Measurements from ENCODE around the gene CMIP. TPM values are rescaled to one million over a fixed set of nuclear protein-coding genes. Genes with fewer than 3 reads are reported as not detected.

Gene CMIP
- total RNA-seq, 2 donors from 2014 or later, result 28.5 to 57.5 TPM

GRCh38 chr16:81483064-81483969, 38.7 kb downstream of the CMIP start:
- Mint-ChIP-seq H3K27ac (no peak overlapping the region), H3K27me3 (no peaks in the 10 kb centered on the region), H3K9me3 (no peaks in the 10 kb centered on the region), H3K4me1 (peaks cover 21% of the 10 kb centered on the region), H3K36me3 (ENCODE audit: low read depth) (no peaks in the 10 kb centered on the region), H3K4me3 (no peak overlapping the region)
- no peak for ATAC-seq (replicated peaks)

GRCh38 chr16:81483970-81484595, 39.5 kb downstream of the CMIP start:
- ATAC-seq (replicated peaks), result no peak
- H3K27ac Mint-ChIP-seq, result no peak overlapping the region
- H3K4me3 Mint-ChIP-seq, result no peak overlapping the region
- no peaks in the 10 kb centered on the region for H3K9me3 Mint-ChIP-seq
- peaks cover 24% of the 10 kb centered on the region for H3K4me1 Mint-ChIP-seq
- H3K36me3 Mint-ChIP-seq (ENCODE audit: low read depth), result no peaks in the 10 kb centered on the region
- no peaks in the 10 kb centered on the region for H3K27me3 Mint-ChIP-seq

- ATAC-seq (replicated peaks), result no peak
- Mint-ChIP-seq H3K9me3 (no peaks in the 10 kb centered on the region), H3K4me1 (peaks cover 17% of the 10 kb centered on the region), H3K27ac (no peak overlapping the region), H3K4me3 (no peak overlapping the region), H3K36me3 (ENCODE audit: low read depth) (no peaks in the 10 kb centered on the region), H3K27me3 (no peaks in the 10 kb centered on the region)
These were observed 40.5 kb downstream of the CMIP start for GRCh38 chr16:81484908-81485624.

GRCh38 chr16:81485824-81486539, 41.4 kb downstream of the CMIP start:
- H3K27me3 Mint-ChIP-seq, result no peaks in the 10 kb centered on the region
- no peaks in the 10 kb centered on the region for H3K36me3 Mint-ChIP-seq (ENCODE audit: low read depth)
- no peak overlapping the region for H3K4me3 Mint-ChIP-seq
- ATAC-seq (replicated peaks), result no peak
- H3K4me1 Mint-ChIP-seq, result peaks cover 11% of the 10 kb centered on the region
- H3K27ac Mint-ChIP-seq, result no peak overlapping the region
- H3K9me3 Mint-ChIP-seq, result no peaks in the 10 kb centered on the region

GRCh38 chr16:81486540-81487061, 42.0 kb downstream of the CMIP start:
- Mint-ChIP-seq H3K36me3 (ENCODE audit: low read depth) (no peaks in the 10 kb centered on the region), H3K9me3 (no peaks in the 10 kb centered on the region), H3K27me3 (no peaks in the 10 kb centered on the region), H3K4me1 (peaks cover 5% of the 10 kb centered on the region), H3K27ac (no peak overlapping the region), H3K4me3 (no peak overlapping the region)
- ATAC-seq (replicated peaks), result no peak

GRCh38 chr16:81487301-81487720, 42.7 kb downstream of the CMIP start:
- H3K27ac Mint-ChIP-seq, result no peak overlapping the region
- peaks cover 5% of the 10 kb centered on the region for H3K4me1 Mint-ChIP-seq
- no peaks in the 10 kb centered on the region for H3K9me3 Mint-ChIP-seq
- peak; percentile 9 for ATAC-seq (replicated peaks)
- no peak overlapping the region for H3K4me3 Mint-ChIP-seq
- no peaks in the 10 kb centered on the region for H3K27me3 Mint-ChIP-seq
- no peaks in the 10 kb centered on the region for H3K36me3 Mint-ChIP-seq (ENCODE audit: low read depth)

GRCh38 chr16:81488687-81489411, 44.2 kb downstream of the CMIP start:
- H3K27ac Mint-ChIP-seq, result no peak overlapping the region
- ATAC-seq (replicated peaks), result no peak
- no peaks in the 10 kb centered on the region for H3K36me3 Mint-ChIP-seq (ENCODE audit: low read depth)
- H3K4me1 Mint-ChIP-seq, result peaks cover 11% of the 10 kb centered on the region
- no peak overlapping the region for H3K4me3 Mint-ChIP-seq
- no peaks in the 10 kb centered on the region for H3K9me3 Mint-ChIP-seq
- H3K27me3 Mint-ChIP-seq, result no peaks in the 10 kb centered on the region

- no peaks in the 10 kb centered on the region for H3K9me3 Mint-ChIP-seq
- no peak for ATAC-seq (replicated peaks)
- H3K27ac Mint-ChIP-seq, result no peak overlapping the region
- no peaks in the 10 kb centered on the region for H3K27me3 Mint-ChIP-seq
- H3K4me3 Mint-ChIP-seq, result no peak overlapping the region
- H3K4me1 Mint-ChIP-seq, result peaks cover 11% of the 10 kb centered on the region
- H3K36me3 Mint-ChIP-seq (ENCODE audit: low read depth), result no peaks in the 10 kb centered on the region
These were observed 45.1 kb downstream of the CMIP start for GRCh38 chr16:81489547-81490267.

GRCh38 chr16:81491541-81492188, 47.1 kb downstream of the CMIP start:
- Mint-ChIP-seq H3K36me3 (ENCODE audit: low read depth) (no peaks in the 10 kb centered on the region), H3K9me3 (no peaks in the 10 kb centered on the region), H3K4me1 (peaks cover 15% of the 10 kb centered on the region), H3K27me3 (no peaks in the 10 kb centered on the region), H3K4me3 (no peak overlapping the region), H3K27ac (no peak overlapping the region)
- ATAC-seq (replicated peaks), result no peak

GRCh38 chr16:81492311-81492761, 47.7 kb downstream of the CMIP start:
- no peak overlapping the region for H3K27ac Mint-ChIP-seq
- peaks cover 15% of the 10 kb centered on the region for H3K4me1 Mint-ChIP-seq
- no peaks in the 10 kb centered on the region for H3K9me3 Mint-ChIP-seq
- H3K4me3 Mint-ChIP-seq, result no peak overlapping the region
- ATAC-seq (replicated peaks), result no peak
- H3K27me3 Mint-ChIP-seq, result no peaks in the 10 kb centered on the region
- H3K36me3 Mint-ChIP-seq (ENCODE audit: low read depth), result no peaks in the 10 kb centered on the region

- no peaks in the 10 kb centered on the region for H3K27me3 Mint-ChIP-seq
These were observed 48.6 kb downstream of the CMIP start for GRCh38 chr16:81492965-81493754.

More at GRCh38 chr16:81492965-81493754, 48.6 kb downstream of the CMIP start:
- H3K36me3 Mint-ChIP-seq (ENCODE audit: low read depth), result no peaks in the 10 kb centered on the region
- no peaks in the 10 kb centered on the region for H3K9me3 Mint-ChIP-seq
- H3K4me1 Mint-ChIP-seq, result peaks cover 15% of the 10 kb centered on the region
- H3K27ac Mint-ChIP-seq, result peak overlapping the region; percentile 34
- peak; percentile 10 for ATAC-seq (replicated peaks)
- no peak overlapping the region for H3K4me3 Mint-ChIP-seq
